ENCODE results near the gene CAVIN4. TPM values are rescaled to one million over a fixed set of nuclear protein-coding genes. Genes with fewer than 3 reads are reported as not detected.

Gene CAVIN4, protein sequence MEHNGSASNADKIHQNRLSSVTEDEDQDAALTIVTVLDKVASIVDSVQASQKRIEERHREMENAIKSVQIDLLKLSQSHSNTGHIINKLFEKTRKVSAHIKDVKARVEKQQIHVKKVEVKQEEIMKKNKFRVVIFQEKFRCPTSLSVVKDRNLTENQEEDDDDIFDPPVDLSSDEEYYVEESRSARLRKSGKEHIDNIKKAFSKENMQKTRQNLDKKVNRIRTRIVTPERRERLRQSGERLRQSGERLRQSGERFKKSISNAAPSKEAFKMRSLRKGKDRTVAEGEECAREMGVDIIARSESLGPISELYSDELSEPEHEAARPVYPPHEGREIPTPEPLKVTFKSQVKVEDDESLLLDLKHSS
- 31.4 TPM for total RNA-seq

GRCh38 chr9:100577776-100578448 lies at the start of gene CAVIN4:
CAVIN4 (plus strand) TSS chr9:100578079; CDS start chr9:100578144, 65 bp downstream.

Other genes starting within 250 kb of the CAVIN4 start
- gene TEX10, start 225.1 kb upstream of the CAVIN4 start, total RNA-seq, result 42.6 TPM
- 41.9 TPM for gene MSANTD3, start 150.9 kb upstream of the CAVIN4 start, total RNA-seq
- gene TMEFF1, start 104.9 kb upstream of the CAVIN4 start, total RNA-seq, result 29.2 TPM